ENCODE data around the gene TSPAN19.

Gene TSPAN19

GRCh38 chr12:84998341-84998740 is 37.7 kb downstream of the TSPAN19 start:
- no peak for DNase-seq

DNA sequence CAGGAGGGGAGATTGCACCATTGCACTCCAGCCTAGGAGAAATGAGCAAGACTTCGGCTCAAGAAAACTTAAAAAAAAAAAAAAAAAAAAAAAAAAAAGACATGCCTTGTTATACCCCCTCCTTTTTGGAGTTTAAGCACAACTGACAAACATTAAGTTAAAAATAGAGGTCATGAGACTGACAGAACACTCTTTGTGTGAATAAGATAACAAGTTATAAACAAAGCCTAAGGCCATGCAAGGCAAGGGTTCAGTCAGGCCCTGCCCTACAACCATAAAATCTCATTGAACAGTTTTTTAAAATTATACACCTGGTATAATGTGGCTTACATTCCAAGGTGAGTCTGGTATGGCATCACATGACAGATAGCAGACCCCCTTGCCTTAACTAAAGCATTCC is 39.3 kb downstream of the TSPAN19 start:
- DNase-seq: no peak

GRCh38 chr12:84995641-84996040 is 40.4 kb downstream of the TSPAN19 start:
- no peak for DNase-seq

- no peak for DNase-seq
These were observed 41.7 kb downstream of the TSPAN19 start for GRCh38 chr12:84994426-84994825.

DNA sequence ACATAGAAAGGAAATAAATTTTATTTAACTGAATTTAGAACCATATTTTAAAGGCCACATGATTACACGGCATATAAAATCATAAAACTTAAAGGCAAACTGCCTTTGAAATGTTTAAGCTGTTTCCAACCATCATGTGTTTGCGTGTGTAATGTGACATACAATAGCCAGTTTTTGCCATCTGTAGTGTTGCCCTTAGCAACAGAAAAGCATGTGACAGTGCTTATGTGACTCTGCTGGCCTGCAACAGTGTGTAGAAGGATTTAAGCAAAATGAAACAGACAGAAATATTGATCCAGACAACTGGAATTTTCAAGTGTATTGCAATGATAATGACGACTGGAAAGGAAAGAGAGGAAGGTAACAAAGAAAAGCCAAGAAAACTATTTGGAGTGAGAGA is 49.5 kb downstream of the TSPAN19 start:
- no peak for DNase-seq

- DNase-seq: no peak
These were observed 50.0 kb downstream of the TSPAN19 start for GRCh38 chr12:84986117-84986516.

DNA sequence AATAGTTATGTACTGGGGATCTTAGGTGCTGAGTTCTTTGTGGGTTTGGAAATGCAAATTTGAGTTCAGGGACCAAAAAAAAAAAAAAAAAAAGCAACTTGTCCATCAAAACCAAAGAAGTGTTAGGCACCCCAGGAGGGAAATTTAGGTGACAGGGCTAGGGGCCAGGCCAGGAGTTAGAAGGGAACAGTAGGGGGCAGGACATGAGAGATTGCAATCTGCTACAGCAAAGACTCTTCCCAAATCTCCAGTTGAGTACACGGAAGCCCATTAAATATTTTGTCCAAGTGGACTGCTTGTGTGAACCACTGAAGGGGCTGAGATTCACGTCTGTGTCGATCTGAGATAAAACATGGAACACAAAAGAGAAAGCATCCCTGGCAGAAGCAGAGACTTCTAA is 52.8 kb downstream of the TSPAN19 start:
- DNase-seq: no peak

DNA sequence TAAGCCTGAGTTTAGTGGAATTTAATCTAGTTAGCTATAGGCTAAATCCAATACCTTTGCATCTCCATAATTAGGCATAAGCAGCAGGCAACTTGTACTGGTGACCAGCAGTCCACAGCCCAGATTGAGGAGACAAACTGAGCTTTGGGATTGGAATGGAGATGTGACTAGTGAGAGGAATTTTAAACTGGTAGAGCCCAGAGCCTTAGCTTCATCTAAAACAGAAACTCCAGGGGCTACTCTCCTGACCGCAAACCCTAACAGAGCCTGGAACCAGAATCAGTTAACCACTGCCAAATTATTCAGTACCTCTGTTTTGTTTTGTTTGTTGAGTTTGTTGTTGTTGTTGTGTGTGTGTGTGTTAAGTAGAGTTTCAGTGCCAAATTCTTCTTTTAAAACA is 53.2 kb downstream of the TSPAN19 start:
- DNase-seq: no peak

DNA sequence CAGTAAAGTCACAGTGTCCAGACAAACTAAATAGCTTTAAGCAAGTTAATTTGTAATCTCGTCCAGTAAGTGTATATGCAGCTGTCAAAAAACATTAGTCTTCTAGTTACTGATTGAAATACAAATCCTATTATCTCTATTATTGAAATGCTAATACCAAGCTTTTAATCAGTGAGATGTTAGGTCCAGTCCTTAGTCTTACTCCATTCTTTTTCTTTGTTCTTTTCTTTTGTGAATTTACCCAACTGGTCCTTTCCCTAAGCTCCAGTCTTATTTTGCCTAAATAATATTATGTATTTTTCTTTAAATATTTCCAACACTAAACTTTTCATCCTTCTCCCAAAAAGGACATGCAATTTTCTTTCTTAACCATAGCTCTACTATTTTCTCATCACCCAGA is 57.2 kb downstream of the TSPAN19 start:
- DNase-seq: no peak

DNA sequence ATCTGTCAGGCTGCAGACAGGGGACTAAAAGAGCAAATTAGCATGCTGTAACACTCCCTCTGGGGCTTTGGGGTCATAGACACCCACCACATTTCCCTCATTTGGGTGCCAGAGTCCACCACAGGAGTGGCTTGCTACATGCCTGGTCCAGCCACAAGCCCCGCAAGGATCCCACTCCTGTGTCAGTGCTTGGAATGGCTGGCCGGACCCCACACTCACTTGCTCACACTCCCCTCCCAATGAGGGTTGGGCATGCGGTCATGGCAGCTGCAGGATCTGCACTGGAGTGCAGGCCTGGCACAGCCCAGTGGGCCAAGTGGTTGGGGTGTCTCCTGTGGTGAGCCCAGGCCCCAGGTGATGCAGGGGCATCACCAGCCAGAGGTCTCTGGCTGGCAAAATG is 59.9 kb downstream of the TSPAN19 start:
- no peak for DNase-seq

GRCh38 chr12:84974155-84974815 is 61.8 kb downstream of the TSPAN19 start:
- no peak for DNase-seq

DNA sequence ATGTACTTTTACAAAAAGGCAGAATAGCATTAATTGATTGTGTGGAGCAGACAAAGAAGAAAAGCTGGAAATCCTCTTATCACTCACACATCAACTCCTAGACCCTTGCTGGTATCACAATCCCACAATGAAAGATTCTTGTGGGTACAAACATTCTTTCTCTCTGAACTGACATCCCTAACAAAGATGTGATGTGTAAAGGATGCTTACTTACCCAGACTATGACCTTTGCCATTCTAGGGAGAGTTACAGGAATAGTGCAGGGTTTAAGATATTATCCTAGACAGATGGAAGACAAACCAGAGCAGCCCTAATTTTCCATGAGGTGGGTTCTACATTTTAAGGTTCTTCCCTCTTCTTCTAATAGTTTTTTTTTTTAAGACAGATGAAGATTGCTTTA is 63.1 kb downstream of the TSPAN19 start:
- no peak for DNase-seq

DNA sequence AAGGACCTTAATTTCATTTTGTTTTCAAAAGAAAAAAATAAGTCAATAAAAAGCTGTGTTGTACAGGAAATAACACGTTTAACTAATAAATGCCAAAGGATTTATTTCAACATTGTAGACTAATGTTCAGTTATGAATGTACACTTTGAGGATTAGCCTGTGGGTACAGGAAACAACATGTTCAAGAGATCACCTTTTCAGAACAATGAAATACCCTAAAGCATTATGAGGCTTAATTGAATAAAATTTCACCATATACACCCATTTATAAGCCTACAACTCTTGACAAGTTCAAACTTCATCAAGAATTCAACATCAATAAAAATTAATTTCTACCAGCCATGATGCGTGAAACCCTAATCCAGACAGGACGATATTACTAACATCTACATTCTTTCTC is 66.9 kb downstream of the TSPAN19 start:
- no peak for DNase-seq
